ENCODE measurements around the gene NME4.
"Not testable (repeated sequence)": the region's sequence is repeated elsewhere in the genome, so short reads cannot be mapped to it uniquely, and the experiment has no call there.

The NME4 gene

DNA sequence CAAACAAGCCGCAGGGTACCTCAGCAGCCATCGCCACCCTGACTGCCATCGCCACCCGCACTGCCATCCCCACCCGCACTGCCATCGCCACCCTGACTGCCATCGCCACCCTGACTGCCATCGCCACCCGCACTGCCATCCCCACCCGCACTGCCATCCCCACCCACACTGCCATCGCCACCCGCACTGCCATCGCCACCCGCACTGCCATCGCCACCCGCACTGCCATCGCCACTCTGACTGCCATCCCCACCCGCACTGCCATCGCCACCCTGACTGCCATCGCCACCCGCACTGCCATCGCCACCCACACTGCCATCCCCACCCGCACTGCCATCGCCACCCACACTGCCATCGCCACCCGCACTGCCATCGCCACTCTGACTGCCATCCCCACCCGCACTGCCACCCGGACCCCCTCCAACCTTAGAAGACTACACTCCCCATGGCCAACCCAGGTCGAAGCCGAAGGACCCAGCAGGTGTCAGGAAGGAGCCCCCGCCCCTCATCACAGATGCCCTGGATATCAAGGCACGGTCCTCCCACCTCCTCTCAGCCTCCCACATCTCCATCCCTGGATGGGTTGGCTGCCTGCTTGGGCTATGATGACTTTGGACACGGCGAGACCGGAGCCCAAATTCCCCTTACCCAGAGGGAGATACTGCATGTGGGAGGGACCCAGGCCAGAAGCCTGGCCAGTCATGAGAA is 18.7 kb upstream of the NME4 start:
- not testable (repeated sequence) for DNase-seq

DNA sequence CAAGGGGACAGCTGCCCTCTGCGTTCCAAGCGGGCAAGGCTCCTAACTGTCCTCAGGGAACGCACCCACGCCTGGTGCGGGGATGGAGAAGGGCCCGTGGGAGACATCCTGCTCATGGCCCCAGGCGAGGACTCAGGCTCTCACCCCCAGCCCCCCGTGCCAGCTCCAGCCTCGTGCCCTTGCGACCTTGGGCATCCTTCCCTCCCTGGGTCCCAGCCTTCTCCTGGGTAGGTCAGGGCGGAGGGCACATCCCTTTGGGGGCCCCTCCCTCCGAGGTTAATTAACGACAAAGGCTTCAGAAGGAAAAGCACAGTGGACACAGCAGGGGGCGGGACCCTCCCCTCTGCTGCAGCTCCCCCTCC is 18.2 kb upstream of the NME4 start:
- no peak for DNase-seq

DNA sequence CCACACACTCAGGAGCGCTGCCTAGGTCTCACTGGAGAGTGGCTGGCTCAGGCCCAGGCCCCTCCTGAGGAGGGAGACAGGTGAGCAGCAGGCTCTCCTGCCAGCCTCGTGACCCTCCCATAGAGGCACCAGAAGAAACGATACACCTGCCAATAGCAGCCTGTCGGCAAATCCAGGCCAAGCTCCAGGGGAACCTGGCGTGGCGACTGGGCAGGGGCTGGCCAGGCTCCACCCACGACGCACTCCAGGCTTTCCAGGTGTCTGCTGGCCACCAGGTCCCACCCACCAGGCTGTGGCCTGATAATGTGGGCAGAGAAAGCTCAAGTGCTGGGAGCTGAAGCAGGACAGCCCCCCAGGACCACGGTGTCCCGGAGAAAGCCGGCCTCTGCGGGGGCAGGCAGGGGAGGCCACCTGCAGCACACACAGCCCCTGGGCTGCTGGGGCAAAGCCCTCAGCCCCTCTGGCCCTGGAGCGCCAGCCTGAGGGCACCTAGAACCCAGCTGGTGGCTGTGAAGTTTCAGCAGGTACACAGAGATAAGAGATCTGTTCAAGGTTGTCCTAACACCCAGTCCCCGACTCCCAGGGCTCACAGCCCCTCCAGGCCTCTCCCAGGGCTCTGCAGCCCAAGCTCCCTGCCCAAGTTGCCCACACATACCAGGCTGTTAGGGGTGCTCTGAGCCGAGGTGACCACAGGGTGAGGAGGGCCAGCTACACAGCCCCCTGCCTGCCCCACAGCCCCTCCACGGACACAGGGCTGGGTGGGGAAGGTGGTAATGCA is 17.6 kb upstream of the NME4 start:
- DNase-seq, result peak; percentile 95

DNA sequence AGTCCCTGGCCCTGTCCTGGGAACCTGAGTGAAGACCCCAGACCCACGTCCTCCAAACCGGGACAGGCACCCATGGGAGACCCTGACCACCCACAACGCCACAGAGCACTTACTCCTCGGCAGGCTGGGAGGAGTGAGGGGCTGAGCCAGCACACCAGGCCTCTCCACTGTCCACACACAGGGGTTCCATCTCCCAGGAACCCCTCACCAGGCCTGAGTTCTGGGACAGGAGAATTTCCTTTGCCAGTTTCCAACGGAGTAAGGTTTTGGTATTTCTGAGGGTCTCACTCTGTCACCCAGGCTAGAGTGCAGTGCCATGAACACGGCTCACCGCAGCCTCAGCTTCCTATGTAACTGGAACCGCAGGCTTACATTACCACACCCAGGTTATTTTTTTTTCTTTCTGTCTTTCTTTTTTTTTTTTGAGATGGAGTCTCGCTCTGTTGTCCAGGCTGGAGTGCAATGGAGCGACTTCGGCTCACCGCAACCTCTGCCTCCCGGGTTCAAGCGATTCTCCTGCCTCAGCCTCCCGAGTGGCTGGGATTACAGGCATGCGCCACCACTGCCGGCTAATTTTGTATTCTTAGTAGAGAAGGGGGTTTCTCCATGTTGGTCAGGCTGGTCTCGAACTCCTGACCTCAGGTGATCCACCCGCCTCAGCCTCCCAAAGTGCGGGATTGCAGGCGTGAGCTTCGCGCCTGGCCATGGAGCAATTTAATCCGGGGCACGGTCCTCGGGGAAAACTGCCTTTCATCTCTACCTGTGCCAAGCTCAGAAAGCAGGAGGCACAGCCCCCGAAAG is 16.8 kb upstream of the NME4 start:
- no peak for DNase-seq

DNA sequence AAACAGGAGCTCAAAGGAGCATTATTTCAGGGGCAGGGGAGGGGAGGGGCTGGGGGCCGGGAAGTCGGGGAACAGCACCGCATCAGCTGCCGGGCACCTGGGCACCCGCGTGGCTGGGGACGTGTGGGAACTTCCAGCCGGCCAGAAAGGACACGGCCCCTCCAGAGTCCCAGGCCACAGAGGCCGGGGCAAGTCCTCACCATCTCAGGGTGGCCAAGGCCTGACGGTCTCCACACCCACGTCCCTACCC is 16.3 kb upstream of the NME4 start:
- no peak for DNase-seq

DNA sequence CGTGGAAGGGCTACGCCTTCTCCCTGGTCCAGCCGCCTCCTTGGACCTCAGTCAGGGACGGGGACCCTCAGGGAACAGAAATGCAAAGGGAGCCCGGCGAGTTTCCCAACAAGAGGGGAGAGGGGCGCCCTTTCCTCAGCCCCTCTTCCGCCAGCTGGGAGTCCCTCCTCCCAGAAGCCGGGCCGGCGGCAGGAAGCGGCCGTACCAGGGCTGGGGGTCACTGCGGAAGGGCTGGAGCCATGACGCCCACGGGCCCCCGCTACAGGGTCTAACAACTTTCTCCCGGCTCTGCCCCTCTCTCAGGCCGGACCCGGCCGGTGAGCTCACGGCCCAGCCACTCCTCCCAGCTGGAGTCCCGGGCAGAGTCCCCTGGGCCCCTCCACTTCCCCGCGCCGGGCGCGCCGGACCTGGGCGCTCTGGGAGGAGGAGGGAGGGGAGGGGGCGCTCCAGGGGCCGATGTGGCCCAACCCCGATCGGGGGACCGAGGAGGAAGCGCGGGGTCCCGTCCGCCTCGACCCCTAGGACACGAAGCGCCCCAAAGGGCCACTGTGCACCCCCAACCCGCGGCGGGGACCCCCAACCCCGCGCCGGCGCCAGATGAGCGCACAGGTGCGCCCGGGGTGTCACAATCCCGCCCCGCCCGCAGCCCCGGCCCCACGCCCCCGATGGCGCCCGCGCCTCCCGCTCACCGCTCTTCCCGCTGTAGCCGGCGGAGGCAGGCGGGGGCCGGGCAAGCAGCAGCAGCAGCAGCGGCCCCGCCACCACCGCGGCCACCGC is 15.8 kb upstream of the NME4 start:
- DNase-seq, result peak; percentile 74

DNA sequence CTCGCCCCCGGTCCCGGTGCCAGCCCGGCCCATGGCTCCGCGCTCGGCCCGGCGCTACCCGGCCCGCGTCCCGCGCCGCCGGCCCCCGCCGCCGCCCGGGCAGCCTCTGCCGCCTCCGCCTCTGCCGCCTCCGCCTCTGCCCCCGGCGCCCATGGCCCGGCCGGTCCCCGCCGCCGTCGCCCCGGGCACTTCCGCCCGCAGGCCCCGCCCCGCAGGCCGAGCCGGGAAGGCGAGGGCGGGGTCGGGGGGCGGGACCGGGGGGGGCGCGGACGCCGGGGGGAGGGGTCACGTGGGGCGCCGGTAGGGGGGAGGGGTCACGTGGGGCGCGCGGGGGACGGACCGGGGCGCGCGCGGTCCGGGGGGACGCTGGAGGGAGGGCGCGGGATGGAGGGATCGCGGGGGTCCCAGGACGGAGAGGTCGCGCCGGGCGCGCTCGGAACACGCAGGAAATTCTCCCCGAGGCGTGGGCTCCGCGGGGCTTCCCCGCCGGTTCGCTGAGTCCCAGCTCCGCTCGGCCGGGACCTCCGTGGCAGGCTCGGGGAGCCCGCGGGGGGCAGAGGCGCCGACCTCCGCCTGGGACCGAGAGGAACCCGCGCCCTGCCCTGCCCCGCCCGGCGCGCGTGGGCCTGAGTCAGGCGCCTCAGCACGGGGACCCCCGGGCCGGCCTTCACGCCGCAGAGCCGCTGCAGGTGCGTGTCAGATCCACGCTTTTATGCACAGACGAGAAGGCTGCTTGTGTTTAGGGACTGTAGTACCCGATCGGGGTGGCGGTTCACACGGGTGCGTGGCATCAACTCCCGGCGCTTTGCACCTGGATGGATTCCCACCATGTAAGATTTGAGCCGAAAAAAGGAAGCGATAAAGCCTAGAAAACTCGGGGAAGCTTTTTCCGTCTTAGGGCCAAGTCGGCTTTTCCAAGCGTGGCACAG is 14.9 kb upstream of the NME4 start, which contains the start of gene PGAP6:
Gene PGAP6, minus strand, starts transcription at position 190 of the 929 bp plus-strand sequence. Its CDS starts 157 bp downstream, at position 33.
- peak; percentile 83 for DNase-seq

DNA sequence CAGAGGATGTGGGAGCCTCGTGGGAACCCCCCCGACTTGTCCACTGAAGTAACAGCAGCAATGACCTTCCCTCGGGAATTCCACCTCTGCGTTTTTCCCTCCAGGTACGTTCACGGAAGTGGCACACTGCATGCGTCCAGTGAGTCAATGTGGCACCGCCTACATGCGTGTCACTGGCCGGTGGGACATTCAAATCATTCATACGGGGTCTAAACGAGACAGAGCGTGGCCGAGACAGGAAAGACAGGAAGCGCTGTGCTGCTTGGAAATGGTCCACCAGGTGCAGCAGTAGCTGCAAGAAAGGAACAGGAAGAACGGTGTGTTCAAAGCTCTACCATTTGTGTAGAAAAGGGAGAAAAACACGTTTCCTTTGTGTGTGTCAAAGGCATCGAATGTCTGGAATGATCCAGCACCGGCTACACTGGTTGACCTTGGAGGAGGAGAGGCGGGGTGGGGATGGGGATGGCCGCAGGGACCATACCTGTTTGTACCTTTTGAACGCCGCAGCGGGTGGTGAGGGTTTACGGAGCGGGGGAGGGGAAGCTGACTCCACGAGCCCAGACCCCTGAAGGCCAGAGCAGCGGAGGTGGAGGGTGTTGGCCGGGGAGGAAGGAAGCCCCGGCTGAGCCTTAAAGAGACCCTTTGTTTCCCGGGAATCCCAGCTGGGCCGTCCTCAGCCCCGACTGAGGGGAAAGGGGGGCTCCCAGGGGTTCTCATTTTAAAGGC is 13.5 kb upstream of the NME4 start:
- peak; percentile 96 for DNase-seq

DNA sequence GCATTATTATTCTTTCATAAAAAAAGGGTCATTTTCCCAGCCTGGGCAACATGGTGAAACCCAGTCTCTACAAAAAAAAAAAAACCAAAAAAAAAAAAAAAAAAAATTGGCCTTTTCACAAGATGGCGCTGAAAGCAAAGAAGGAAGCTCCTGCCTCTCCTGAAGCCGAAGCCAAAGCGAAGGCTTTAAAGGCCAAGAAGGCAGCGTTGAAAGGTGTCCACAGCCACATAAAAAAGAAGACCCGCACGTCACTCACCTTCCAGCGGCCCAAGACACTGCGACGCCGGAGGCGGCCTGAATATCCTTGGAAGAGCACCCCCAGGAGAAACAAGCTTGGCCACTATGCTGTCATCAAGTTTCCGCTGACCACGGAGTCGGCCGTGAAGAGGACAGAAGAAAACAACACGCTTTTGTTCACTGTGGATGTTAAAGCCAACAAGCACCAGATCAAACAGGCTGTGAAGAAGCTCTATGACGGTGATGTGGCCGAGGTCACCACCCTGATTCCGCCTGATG is 10.3 kb upstream of the NME4 start:
- DNase-seq, result peak; percentile 31

DNA sequence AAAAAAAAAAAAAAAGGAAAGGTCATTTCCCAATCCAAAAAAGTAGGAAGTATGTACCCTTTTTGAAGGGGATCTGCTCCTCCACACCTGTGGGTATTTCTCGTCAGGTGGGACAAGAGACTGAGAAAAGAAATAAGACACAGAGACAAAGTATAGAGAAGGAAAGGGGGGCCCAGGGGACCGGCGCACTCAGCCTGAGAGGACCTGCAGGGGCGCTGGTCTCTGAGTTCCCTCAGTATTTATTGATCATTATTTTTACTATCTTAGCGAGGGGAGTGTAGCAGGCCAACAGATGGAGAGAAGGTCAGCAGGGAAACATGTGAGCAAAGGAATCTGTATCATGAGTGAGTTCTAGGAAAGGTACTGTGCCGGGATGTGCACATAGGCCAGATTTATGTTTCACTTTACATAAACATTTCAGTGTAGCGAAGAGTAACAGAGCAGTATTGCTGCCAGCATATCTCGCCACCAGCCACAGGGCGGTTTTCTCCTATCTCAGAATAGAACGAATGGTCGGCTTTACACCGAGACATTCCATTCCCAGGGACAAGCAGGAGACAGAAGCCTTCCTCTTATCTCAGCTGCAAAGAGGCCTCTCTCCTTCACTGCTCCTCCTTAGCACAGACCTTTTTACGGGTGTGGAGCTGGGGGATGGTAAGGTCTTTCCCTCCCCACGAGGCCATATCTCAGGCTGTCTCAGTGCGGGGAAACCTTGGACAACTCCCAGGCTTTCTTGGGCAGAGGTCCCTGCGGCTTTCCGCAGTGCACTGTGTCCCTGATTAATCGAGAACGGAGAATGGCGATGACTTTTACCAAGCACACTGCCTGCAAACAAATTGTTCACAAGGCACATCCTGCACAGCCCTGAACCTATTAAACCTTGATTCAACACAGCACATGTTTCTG is 9.0 kb upstream of the NME4 start:
- DNase-seq, result not testable (repeated sequence)

DNA sequence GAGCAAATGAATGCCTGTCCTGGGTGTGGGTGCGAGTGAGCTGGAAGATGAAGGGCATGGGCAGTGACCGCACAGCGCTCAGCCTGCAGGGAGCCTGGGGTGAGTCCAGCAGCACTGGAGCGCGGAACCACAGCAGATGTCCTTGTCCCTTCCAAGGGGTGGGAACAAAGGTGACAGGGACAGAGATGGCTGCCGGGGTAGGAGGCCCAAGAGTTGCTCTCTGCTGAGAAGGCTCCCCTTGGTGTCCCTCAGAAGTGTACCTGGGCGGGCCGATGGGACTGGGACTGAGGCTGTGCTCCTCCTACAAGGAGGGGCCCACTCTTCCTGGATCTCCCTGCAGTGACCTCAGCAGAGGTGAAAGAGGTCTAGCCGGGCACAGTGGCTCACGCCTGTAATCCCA is 7.6 kb upstream of the NME4 start:
- no peak for DNase-seq

DNA sequence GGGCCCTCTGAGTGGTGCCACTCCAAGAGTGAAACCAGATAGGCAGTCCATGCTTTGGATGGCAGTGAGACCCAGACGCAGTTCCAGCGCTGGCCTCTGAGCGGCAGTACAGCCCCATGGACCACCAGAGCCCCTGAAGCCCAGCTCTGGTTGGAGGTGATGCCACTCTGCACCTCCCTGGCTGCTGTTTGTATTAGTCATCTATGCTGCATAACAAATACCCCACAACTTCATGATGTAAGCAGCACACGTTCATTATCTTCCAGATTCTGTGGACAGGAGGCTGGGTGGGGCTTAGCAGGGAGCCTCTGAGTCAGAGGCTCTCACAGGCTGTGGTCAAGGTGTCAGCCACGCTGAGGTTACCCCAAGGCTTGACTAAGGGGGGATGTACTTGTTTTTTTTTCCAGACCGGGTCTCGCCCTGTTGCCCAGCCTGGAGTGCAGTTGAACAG is 5.1 kb upstream of the NME4 start:
- peak; percentile 77 for DNase-seq

DNA sequence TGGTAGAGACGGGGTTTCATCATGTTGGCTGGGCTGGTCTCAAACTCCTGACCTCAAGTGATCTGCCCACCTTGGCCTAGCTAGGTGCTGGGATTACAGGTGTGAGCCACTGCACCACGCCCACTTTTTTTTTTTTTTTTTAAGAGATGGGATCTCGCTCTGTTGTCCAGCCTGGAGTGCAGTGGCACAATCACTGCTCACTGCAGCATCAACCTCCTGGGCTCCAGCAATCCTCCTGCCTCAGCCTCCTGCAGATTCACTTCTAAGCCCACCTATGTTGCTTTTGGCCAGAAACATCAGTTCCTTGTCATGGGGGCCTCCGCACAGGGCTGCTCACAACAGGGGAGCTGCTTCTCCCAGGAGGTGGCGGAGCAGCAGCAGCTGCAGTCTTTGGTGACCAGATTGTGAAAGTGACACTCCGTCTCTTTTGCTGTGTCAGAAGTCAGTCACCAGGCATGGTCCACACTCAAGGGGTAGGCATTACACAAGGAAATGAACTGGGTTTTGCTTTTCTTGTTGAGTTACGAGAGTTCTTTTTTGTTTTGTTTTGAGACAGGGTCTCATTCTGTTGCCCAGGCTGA is 4.5 kb upstream of the NME4 start:
- DNase-seq, result no peak

DNA sequence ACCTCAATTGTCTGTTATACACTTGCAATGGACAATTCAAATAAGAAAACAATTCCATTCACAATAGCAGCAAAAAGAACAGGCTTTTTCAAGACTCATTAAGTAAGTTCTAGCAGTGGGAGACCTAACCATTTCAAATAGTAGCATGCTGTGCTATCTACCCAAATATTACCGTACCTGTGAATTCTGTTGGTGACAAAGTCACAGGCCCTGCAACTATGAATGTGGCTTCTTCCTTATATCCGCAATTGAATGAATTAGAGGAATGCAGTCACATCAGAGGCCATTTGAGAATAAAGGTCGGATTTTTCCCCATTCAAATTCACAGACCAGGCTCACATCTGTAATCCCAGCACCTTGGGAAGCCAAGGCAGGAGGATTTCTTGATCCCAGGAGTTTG is 800 bp upstream of the NME4 start:
- DNase-seq, result peak; percentile 69

DNA sequence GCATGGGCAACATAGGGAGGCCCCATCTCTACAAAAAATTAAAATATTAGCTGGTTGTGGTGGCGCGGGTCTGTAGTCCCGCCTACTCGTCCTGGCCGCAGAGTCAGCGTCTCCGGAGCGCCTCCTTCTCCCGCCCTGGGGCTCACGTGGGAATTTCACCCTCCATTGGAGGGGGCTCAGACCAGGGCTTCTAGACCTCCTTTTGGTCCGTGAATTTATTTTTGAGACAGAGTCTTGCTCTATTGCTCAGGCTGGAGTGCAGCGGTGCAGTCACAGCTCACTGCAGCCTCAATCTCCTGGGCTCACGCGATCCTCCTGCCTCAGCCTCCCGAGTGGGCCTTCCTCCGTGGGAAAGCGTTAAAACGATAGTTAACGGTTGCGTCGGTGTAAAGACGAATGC is 394 bp upstream of the NME4 start:
- DNase-seq, result peak; percentile 69

DNA sequence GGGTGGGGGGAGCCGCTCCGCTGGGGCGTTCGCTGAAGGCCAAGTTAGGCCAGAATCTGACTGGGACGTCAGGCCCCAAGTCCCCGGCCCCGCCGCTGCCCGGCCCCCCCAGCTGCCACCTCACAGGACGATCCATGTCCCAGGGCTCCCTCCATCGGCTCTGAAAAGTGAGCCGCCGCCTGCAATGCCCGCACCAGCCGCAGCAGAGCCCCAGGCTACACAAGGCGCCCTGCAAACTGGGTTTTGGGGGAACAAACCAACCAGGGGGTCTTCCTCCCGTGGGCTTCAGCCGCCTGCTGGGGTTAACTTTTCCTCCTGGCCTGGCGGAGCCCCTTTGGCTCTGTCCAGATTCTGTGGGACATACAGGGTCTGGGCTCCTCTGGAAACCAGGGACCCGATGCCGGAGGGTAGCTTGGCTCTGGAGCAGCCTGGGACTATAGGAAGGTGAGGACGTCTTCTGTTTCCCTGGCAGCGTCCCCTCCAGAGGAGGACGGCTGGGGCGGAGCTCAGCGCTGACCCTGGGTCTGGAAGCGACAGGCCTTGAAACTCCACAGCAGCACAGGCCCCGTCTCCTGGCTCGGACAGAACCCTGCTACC is 835 bp downstream of the NME4 start:
- DNase-seq, result peak; percentile 78

DNA sequence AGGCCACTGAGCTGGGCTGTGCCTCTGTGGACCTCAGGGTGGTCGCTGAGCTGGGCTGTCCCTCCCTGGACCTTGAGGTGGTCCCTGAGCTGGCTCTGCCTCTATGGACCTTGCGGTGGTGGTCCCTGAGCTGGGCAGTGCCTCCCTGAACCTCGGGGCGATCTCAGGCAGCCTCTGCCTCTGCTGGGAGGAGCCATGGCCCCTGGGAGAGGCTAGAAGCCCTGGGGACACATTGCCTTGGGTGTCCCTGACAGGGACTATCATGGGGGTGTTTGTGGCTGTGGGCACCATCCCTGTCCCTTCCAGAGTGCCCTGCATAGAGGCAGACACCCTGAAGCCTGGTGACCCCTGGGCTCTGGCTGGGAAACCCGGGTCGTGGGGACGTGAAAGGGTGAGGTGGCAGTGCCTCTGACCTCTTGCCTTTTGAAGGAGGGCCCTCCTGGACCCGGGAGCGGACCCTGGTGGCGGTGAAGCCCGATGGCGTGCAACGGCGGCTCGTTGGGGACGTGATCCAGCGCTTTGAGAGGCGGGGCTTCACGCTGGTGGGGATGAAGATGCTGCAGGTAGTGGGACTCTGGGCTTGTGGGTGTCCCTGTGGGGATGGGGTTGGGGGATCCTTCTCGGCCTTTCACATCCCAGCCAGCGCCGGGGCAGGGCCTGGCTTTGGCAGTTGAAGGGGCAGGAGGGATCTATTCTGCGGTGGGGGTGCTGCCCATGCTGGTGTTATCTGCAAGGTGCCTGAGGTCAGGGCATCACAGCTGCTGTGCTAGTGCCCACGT is 1.8 kb downstream of the NME4 start:
- no peak for DNase-seq

DNA sequence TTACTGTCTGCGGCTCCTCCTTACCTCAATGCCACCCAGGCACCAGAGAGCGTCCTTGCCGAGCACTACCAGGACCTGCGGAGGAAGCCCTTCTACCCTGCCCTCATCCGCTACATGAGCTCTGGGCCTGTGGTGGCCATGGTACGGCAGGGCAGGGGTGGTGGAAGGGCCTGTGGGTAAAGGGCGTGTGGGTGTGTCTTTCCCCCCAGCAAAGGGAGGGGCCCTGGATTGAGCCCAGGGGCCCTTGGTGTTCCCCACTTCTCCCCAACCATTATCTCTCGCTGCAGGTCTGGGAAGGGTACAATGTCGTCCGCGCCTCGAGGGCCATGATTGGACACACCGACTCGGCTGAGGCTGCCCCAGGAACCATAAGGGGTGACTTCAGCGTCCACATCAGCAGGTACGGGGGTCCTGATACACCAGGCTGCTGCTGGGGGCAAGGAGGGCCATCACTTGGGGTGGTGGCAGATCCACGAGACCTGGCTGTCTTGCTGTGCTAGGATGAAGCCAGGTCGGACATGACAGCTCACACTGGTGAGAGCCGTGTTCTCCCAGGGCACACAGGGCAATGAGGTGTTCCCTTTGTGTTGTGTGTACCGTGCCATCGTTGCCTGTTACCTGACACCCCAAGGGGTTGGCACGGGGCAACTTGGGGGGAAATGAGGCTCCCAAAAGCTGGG is 2.5 kb downstream of the NME4 start:
- DNase-seq, result no peak

Measured in DMS53 (cell line).